Smooth muscle cell (in vitro differentiated cells): ENCODE results near the gene MIR17HG. TPM values are rescaled to one million over a fixed set of nuclear protein-coding genes. Genes with fewer than 3 reads are reported as not detected.

Experiments
- DNase-seq: peaks from one replicate; lab custom pipeline; 2025; ENCODE audit not compliant: unreplicated experiment; lab: John Stamatoyannopoulos, UW
- H2AFZ ChIP-seq: fragments of 200-600 bp; sonication (generic); 2 replicates; pipeline ENCODE4 v1.6.0; 2016; ENCODE audit warnings: antibody characterized with exemption, low read depth, mild to moderate bottlenecking
- H3F3A ChIP-seq: fragments of 200-600 bp; sonication (generic); 2 replicates; pipeline ENCODE4 v1.6.0; 2017; ENCODE audit warnings: antibody characterized with exemption, low read depth
- H3K27ac ChIP-seq: fragments of 200-600 bp; sonication (generic); 2 replicates; pipeline ENCODE4 v1.5.1; 2016; ENCODE audit warnings: low read depth, mild to moderate bottlenecking
- H3K27me3 ChIP-seq: fragments of 200-600 bp; sonication (generic); 2 replicates; pipeline ENCODE4 v1.6.1; 2016; ENCODE audit warnings: low read depth, mild to moderate bottlenecking
- H3K36me3 ChIP-seq: fragments of 200-600 bp; sonication (generic); 2 replicates; pipeline ENCODE4 v1.5.1; 2016; ENCODE audit warnings: low read depth
- H3K4me1 ChIP-seq: fragments of 200-600 bp; sonication (generic); 2 replicates; pipeline ENCODE4 v1.5.1; 2016; ENCODE audit warnings: low read depth
- H3K4me2 ChIP-seq: fragments of 200-600 bp; sonication (generic); 2 replicates; pipeline ENCODE4 v1.6.0; 2016; ENCODE audit warnings: mild to moderate bottlenecking
- H3K4me3 ChIP-seq: fragments of 200-600 bp; sonication (generic); 2 replicates; pipeline ENCODE4 v1.5.1; 2016; ENCODE audit warnings: mild to moderate bottlenecking
- H3K79me2 ChIP-seq: fragments of 200-600 bp; sonication (generic); 2 replicates; pipeline ENCODE4 v1.6.0; 2016; ENCODE audit warnings: low read depth, mild to moderate bottlenecking
- H3K9ac ChIP-seq: fragments of 200-600 bp; sonication (generic); 2 replicates; pipeline ENCODE4 v1.6.0; 2016; ENCODE audit warnings: low read depth
- H3K9me3 ChIP-seq: fragments of 200-600 bp; sonication (generic); replicated peaks from 2 replicates; pipeline ENCODE4 v1.5.1; 2016; ENCODE audit warnings: low read depth
- H4K20me1 ChIP-seq: fragments of 200-600 bp; sonication (generic); 2 replicates; pipeline ENCODE4 v1.6.0; 2016; ENCODE audit warnings: low read depth
- CTCF ChIP-seq: fragments of 200-600 bp; sonication (generic); IDR thresholded peaks from 2 replicates; pipeline ENCODE4 v1.5.1; 2017; ENCODE audit warnings: borderline replicate concordance, mild to moderate bottlenecking, antibody characterized with exemption; ENCODE audit not compliant: insufficient read depth, poor library complexity, severe bottlenecking
- WGBS: methylation state at CpG from one replicate; pipeline ENCODE4 v1.1.7; 2016; ENCODE audit warnings: low lambda C conversion rate; 5-methylcytosine and 5-hydroxymethylcytosine counted together
- polyA plus RNA-seq: library from polyadenylated mRNA; unstranded; fragments of >200 nt; fragmentation: Nextera tagmentation; extraction: Ambion mirVana; gene quantifications from 2 replicates; pipeline ENCODE4 v1.2.1, GENCODE V29; 2016
- total RNA-seq: library from RNA; depleted of rRNA; stranded (reverse); fragments of >200 nt; gene quantifications from 2 replicates; pipeline ENCODE4 v1.2.3, GENCODE V29; 2014

Gene MIR17HG
- total and polyA plus RNA-seq, 2 experiments from 2014 or later = 0.07 to 0.54 TPM

GRCh38 chr13:91347996-91348905 is 764 bp downstream of the MIR17HG start:
- H2AFZ ChIP-seq = peak overlapping the region; percentile 43
- peak overlapping the region; percentile 92 for H3K4me2 ChIP-seq
- H3K9ac ChIP-seq = peak overlapping the region; percentile 57
- no peaks in the 10 kb centered on the region for H3K9me3 ChIP-seq
- peaks cover 8% of the 10 kb centered on the region for H3F3A ChIP-seq
- peak; percentile 17 for TF ChIP-seq CTCF
- H3K36me3 ChIP-seq = no peaks in the 10 kb centered on the region
- WGBS = 0% methylated on average over 23 of the region's 141 CpGs
- H3K4me1 ChIP-seq = peaks cover 31% of the 10 kb centered on the region
- H3K27me3 ChIP-seq = peaks cover 18% of the 10 kb centered on the region
- H3K79me2 ChIP-seq = peaks cover 37% of the 10 kb centered on the region
- H3K27ac ChIP-seq = peak overlapping the region; percentile 70
- peak; percentile 59 for DNase-seq
- H3K4me3 ChIP-seq = peak overlapping the region; percentile 86
- peaks cover 43% of the 10 kb centered on the region for H4K20me1 ChIP-seq

- peaks cover 13% of the 10 kb centered on the region for H3K27me3 ChIP-seq
Observed at GRCh38 chr13:91348906-91349435, 1.5 kb downstream of the MIR17HG start.

DNA sequence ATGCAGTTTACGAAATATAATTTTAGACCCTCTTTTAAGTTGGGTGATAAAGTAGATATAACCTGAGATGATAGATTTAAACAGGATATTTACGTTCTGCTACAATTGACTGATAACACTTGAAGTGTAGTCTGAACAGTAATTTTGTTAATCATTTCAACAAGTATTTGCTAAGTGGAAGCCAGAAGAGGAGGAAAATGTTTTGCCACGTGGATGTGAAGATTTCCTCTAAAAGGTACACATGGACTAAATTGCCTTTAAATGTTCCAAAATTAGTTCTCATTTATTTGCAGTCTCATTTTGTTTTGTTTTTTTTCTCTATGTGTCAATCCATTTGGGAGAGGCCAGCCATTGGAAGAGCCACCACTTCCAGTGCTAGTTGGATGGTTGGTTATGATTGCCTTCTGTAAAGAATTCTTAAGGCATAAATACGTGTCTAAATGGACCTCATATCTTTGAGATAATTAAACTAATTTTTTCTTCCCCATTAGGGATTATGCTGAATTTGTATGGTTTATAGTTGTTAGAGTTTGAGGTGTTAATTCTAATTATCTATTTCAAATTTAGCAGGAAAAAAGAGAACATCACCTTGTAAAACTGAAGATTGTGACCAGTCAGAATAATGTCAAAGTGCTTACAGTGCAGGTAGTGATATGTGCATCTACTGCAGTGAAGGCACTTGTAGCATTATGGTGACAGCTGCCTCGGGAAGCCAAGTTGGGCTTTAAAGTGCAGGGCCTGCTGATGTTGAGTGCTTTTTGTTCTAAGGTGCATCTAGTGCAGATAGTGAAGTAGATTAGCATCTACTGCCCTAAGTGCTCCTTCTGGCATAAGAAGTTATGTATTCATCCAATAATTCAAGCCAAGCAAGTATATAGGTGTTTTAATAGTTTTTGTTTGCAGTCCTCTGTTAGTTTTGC is 2.8 kb downstream of the MIR17HG start:
- H3K4me2 ChIP-seq = peak overlapping the region; percentile 99
- DNase-seq = no peak
- H3K27ac ChIP-seq = peak overlapping the region; percentile 28
- no peaks in the 10 kb centered on the region for H3K9me3 ChIP-seq
- peaks cover 37% of the 10 kb centered on the region for H3K79me2 ChIP-seq
- H3K9ac ChIP-seq = peak overlapping the region; percentile 50
- H4K20me1 ChIP-seq = peaks cover 63% of the 10 kb centered on the region
- H3K36me3 ChIP-seq = peaks cover 17% of the 10 kb centered on the region
- no peaks in the 10 kb centered on the region for H3K27me3 ChIP-seq
- peaks cover 16% of the 10 kb centered on the region for H3F3A ChIP-seq
- WGBS = 37% methylated on average over 5 of the region's 5 CpGs
- no peak for TF ChIP-seq CTCF
- no peak overlapping the region for H2AFZ ChIP-seq
- H3K4me1 ChIP-seq = peaks cover 31% of the 10 kb centered on the region
- peak overlapping the region; percentile 86 for H3K4me3 ChIP-seq

More at GRCh38 chr13:91348906-91349435, 1.5 kb downstream of the MIR17HG start:
- peaks cover 5% of the 10 kb centered on the region for H3K36me3 ChIP-seq
- H3F3A ChIP-seq = peaks cover 8% of the 10 kb centered on the region
- WGBS = 2% methylated on average over 33 of the region's 46 CpGs
- peak; percentile 91 for TF ChIP-seq CTCF
- H3K79me2 ChIP-seq = peaks cover 37% of the 10 kb centered on the region
- H2AFZ ChIP-seq = peak overlapping the region; percentile 34
- peaks cover 51% of the 10 kb centered on the region for H4K20me1 ChIP-seq
- peak overlapping the region; percentile 50 for H3K9ac ChIP-seq
- H3K27ac ChIP-seq = peak overlapping the region; percentile 70
- peak; percentile 81 for DNase-seq
- H3K4me1 ChIP-seq = peaks cover 31% of the 10 kb centered on the region
- H3K4me3 ChIP-seq = peak overlapping the region; percentile 86
- peak overlapping the region; percentile 99 for H3K4me2 ChIP-seq
- H3K9me3 ChIP-seq = no peaks in the 10 kb centered on the region
